SK-N-SH treated with all-trans-retinoic acid at 6 μM for 48 hours (cell line): ENCODE measurements around the gene CTBP2.

Experiments
- ATAC-seq: fragments of 200-7000 bp; cut with Tn5 transposase; 3 replicates; pipeline ENCODE4 v1.9.1; 2020; ENCODE audit warnings: mild to moderate bottlenecking, moderate library complexity
- ARNTL ChIP-seq: fragments of 450-650 bp; formaldehyde crosslinking; IDR thresholded peaks from 2 replicates; pipeline ENCODE4 v1.5.0; 2020; ENCODE audit warnings: low read depth, mild to moderate bottlenecking, moderate library complexity, borderline replicate concordance
- CREB5 ChIP-seq: fragments of 250-450 bp; sonication (Bioruptor Pico); IDR thresholded peaks from 2 replicates; pipeline ENCODE4 v1.5.1; 2020; ENCODE audit warnings: low read depth, mild to moderate bottlenecking, moderate library complexity
- CSDC2 ChIP-seq: fragments of 250-450 bp; sonication (Bioruptor Pico); IDR thresholded peaks from 2 replicates; pipeline ENCODE4 v1.5.0; 2020; ENCODE audit warnings: mild to moderate bottlenecking, moderate library complexity
- CSRNP3 ChIP-seq: fragments of 250-450 bp; sonication (Bioruptor Pico); IDR thresholded peaks from 2 replicates; pipeline ENCODE4 v1.5.1; 2021; ENCODE audit warnings: mild to moderate bottlenecking, moderate library complexity
- ESRRG ChIP-seq: fragments of 250-450 bp; sonication (Bioruptor Pico); IDR thresholded peaks from 2 replicates; pipeline ENCODE4 v1.6.1; 2021; ENCODE audit warnings: mild to moderate bottlenecking
- ISL1 ChIP-seq: fragments of 250-450 bp; sonication (Bioruptor Pico); IDR thresholded peaks from 2 replicates; pipeline ENCODE4 v2.1.2; 2022; ENCODE audit warnings: mild to moderate bottlenecking, moderate library complexity
- OSR1 ChIP-seq: fragments of 250-450 bp; sonication (Bioruptor Pico); IDR thresholded peaks from 2 replicates; pipeline ENCODE4 v1.8.0; 2022; ENCODE audit warnings: moderate library complexity, mild to moderate bottlenecking, inconsistent platforms
- PATZ1 ChIP-seq: fragments of 250-450 bp; sonication (Bioruptor Pico); IDR thresholded peaks from 2 replicates; pipeline ENCODE4 v1.8.0; 2020; ENCODE audit warnings: mild to moderate bottlenecking, moderate library complexity, borderline replicate concordance
- POU6F1 ChIP-seq: fragments of 250-450 bp; sonication (Bioruptor Pico); IDR thresholded peaks from 2 replicates; pipeline ENCODE4 v1.8.0; 2021; ENCODE audit warnings: low read depth, mild to moderate bottlenecking, moderate library complexity, borderline replicate concordance
- RARB ChIP-seq: fragments of 250-450 bp; sonication (Bioruptor Pico); IDR thresholded peaks from 2 replicates; pipeline ENCODE4 v1.8.0; 2021; ENCODE audit warnings: mild to moderate bottlenecking, moderate library complexity
- SNAI2 ChIP-seq: fragments of 250-450 bp; sonication (Bioruptor Pico); IDR thresholded peaks from 2 replicates; pipeline ENCODE4 v1.5.0; 2020; ENCODE audit warnings: mild to moderate bottlenecking, moderate library complexity
- TCF4 ChIP-seq: fragments of 250-450 bp; sonication (Bioruptor Pico); IDR thresholded peaks from 2 replicates; pipeline ENCODE4 v1.8.0; 2021; ENCODE audit warnings: mild to moderate bottlenecking, moderate library complexity, borderline replicate concordance
- TOX ChIP-seq: fragments of 250-450 bp; sonication (Bioruptor Pico); IDR thresholded peaks from 2 replicates; pipeline ENCODE4 v1.8.0; 2021; ENCODE audit warnings: mild to moderate bottlenecking, moderate library complexity, borderline replicate concordance
- ZC3H10 ChIP-seq: fragments of 250-450 bp; sonication (Bioruptor Pico); IDR thresholded peaks from 2 replicates; pipeline ENCODE4 v1.5.1; 2021; ENCODE audit warnings: mild to moderate bottlenecking, moderate library complexity
- ZFP3 ChIP-seq: fragments of 250-450 bp; sonication (Bioruptor Pico); IDR thresholded peaks from 2 replicates; pipeline ENCODE4 v1.5.0; 2020; ENCODE audit warnings: mild to moderate bottlenecking, moderate library complexity
- ZFP30 ChIP-seq: fragments of 450-650 bp; formaldehyde crosslinking; IDR thresholded peaks from 2 replicates; pipeline ENCODE4 v1.5.0; 2022; ENCODE audit warnings: mild to moderate bottlenecking, moderate library complexity
- ZNF565 ChIP-seq: fragments of 450-650 bp; formaldehyde crosslinking; conservative IDR thresholded peaks from 2 replicates; pipeline ENCODE4 v1.5.0; 2020; ENCODE audit warnings: low read depth, mild to moderate bottlenecking, moderate library complexity
- ZNF70 ChIP-seq: fragments of 450-650 bp; formaldehyde crosslinking; IDR thresholded peaks from 2 replicates; pipeline ENCODE4 v1.5.0; 2020; ENCODE audit warnings: mild to moderate bottlenecking, moderate library complexity
- ZNF8 ChIP-seq: fragments of 450-650 bp; formaldehyde crosslinking; IDR thresholded peaks from 2 replicates; pipeline ENCODE4 v1.5.0; 2020; ENCODE audit warnings: mild to moderate bottlenecking, moderate library complexity

CTBP2 gene

GRCh38 chr10:125201791-125202622, 41.6 kb upstream of the CTBP2 start:
- TF ChIP-seq ZNF8 (CRISPR knock-in tag), result no peak
- TF ChIP-seq CREB5 (CRISPR knock-in tag), result no peak
- TF ChIP-seq ARNTL (CRISPR knock-in tag), result no peak
- no peak for TF ChIP-seq ISL1 (CRISPR knock-in tag)
- TF ChIP-seq ZFP30 (CRISPR knock-in tag), result no peak
- no peak for TF ChIP-seq OSR1
- TF ChIP-seq ZFP3 (CRISPR knock-in tag), result no peak
- TF ChIP-seq CSDC2 (CRISPR knock-in tag), result no peak
- no peak for TF ChIP-seq ZNF70 (CRISPR knock-in tag)
- TF ChIP-seq POU6F1 (CRISPR knock-in tag), result no peak
- no peak for TF ChIP-seq PATZ1 (CRISPR knock-in tag)
- no peak for TF ChIP-seq ZNF565
- TF ChIP-seq, all 23 proteins: peak for 0
- no peak for ATAC-seq

GRCh38 chr10:125201108-125201524, 40.8 kb upstream of the CTBP2 start:
- no peak; the same call in 2 of the 3 replicates for ATAC-seq
- TF ChIP-seq ZFP30 (CRISPR knock-in tag), result no peak
- TF ChIP-seq ZNF8 (CRISPR knock-in tag), result no peak

GRCh38 chr10:125200396-125200795, 40.0 kb upstream of the CTBP2 start:
- ATAC-seq, result no peak
- no peak for TF ChIP-seq CSDC2 (CRISPR knock-in tag)
- TF ChIP-seq ARNTL (CRISPR knock-in tag), result no peak
- no peak for TF ChIP-seq POU6F1 (CRISPR knock-in tag)
- TF ChIP-seq TCF4, result no peak
- no peak for TF ChIP-seq CSRNP3
- TF ChIP-seq TOX (CRISPR knock-in tag), result no peak
- TF ChIP-seq RARB (CRISPR knock-in tag), result no peak
- TF ChIP-seq ZNF565, result no peak
- TF ChIP-seq ZC3H10 (CRISPR knock-in tag), result no peak

- ATAC-seq, result no peak
- TF ChIP-seq TCF4 (no peak), ZFP3 (CRISPR knock-in tag) (no peak), ARNTL (CRISPR knock-in tag) (no peak), CSDC2 (CRISPR knock-in tag) (no peak), PATZ1 (CRISPR knock-in tag) (no peak), CREB5 (CRISPR knock-in tag) (no peak), ISL1 (CRISPR knock-in tag) (no peak), ZNF8 (CRISPR knock-in tag) (no peak), ZNF565 (no peak), ZFP30 (CRISPR knock-in tag) (no peak), SNAI2 (CRISPR knock-in tag) (no peak), ESRRG (CRISPR knock-in tag) (no peak), ZC3H10 (CRISPR knock-in tag) (no peak), CSRNP3 (no peak), ZNF70 (CRISPR knock-in tag) (no peak)
- TF ChIP-seq, all 23 proteins: peak for 0
Observed at GRCh38 chr10:125199270-125199669, 38.9 kb upstream of the CTBP2 start.
